GM19328 (cell line): ENCODE data around the gene CDKN2B-AS1.

Source experiments
- ATAC-seq: cut with Tn5 transposase; IDR thresholded peaks from one replicate; pipeline ENCODE4 v1.9.1; 2021; ENCODE audit warnings: mild to moderate bottlenecking, moderate library complexity; ENCODE audit not compliant: unreplicated experiment

Gene CDKN2B-AS1

GRCh38 chr9:22005021-22005701, 10.6 kb downstream of the CDKN2B-AS1 start:
- ATAC-seq: no peak

DNA sequence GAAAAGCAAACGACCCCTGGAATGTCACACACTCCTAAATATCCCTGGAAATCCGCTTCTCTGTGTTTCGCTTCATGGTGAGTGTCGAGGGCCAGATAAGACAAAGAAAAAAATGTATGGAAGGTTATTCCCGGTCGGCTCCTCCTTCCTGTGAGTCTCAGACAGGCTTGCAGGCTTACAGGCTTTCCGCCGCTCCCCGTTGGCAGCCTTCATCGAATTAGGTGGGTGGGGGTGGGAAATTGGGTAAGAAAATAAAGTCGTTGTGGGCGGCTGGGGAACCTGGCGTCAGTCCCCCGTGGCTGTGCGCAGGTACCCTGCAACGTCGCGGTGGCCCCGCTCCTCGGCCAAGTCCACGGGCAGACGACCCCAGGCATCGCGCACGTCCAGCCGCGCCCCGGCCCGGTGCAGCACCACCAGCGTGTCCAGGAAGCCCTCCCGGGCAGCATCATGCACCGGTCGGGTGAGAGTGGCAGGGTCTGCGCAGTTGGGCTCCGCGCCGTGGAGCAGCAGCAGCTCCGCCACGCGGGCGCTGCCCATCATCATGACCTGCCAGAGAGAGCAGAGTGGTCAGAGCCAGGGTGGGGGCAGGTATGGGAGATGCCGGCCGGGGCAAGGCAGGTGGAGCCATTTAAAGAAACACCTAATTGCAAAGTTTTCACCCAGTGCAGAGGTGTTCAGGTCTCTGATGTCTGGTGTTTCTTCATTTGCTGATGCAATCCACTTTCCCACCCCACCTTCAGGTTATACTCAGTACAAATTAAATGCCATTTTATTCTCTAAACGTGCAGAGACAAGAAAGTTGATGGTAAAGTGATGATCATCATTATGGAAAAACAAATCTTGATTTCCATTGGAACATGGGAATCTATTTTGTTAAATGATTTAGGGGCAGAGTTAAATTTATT, 11.4 kb downstream of the CDKN2B-AS1 start:
- no peak for ATAC-seq

- ATAC-seq: no peak
Measured at GRCh38 chr9:22008384-22008716, 13.8 kb downstream of the CDKN2B-AS1 start.

- peak; percentile 93 for ATAC-seq
Measured at GRCh38 chr9:22008717-22009505, 14.3 kb downstream of the CDKN2B-AS1 start, which contains the start of gene CDKN2B. CDKN2B (minus strand) TSS chr9:22009305; CDS start chr9:22008953, 352 bp downstream.

- ATAC-seq: peak; percentile 47
Measured at GRCh38 chr9:22009506-22009867, 14.9 kb downstream of the CDKN2B-AS1 start.

GRCh38 chr9:22010866-22011625, 16.5 kb downstream of the CDKN2B-AS1 start:
- no peak for ATAC-seq

GRCh38 chr9:22022396-22022795, 27.8 kb downstream of the CDKN2B-AS1 start:
- ATAC-seq: no peak

DNA sequence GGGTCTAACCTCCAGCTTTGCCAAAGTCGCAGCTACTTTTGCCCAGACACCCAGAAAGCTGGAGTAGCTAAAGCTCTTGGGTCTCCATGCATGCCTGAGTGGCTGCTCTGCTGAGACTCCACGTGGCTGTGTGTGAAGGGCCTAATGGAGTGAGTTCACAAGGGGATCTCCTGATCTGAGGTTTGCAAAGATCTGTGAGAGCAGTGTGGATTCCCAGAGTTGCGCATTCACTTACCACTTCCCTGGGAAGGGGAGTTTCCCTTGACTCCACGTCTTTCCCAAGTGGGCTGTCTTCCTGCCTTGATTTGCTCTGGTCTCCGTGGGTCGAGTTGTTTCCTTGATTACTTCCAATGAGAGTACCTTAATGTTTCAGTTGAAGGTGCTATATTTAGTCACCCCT, 32.1 kb downstream of the CDKN2B-AS1 start:
- no peak for ATAC-seq

- ATAC-seq: no peak
Measured at GRCh38 chr9:22028394-22028793, 33.8 kb downstream of the CDKN2B-AS1 start.

DNA sequence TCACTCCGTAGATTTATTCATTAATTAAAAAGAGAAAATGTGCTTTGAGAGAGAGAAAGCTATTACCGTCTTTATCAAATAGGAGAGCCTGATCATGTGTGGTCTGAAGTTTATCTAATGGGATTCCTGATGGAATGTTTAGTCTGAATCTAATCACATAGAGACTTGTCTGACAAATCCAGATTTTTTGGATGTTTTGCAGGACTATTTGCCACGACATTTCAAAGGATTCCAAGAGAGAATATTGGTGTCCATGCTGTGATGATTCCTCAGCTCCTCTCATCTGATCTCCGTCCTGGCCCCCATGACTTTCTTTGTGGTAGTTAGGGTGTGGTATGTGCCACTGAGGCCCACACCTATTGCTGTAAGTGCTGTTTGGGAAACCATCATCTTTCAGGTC, 34.6 kb downstream of the CDKN2B-AS1 start:
- no peak for ATAC-seq

- peak; percentile 62 for ATAC-seq
Measured at GRCh38 chr9:22030101-22030598, 35.6 kb downstream of the CDKN2B-AS1 start.

GRCh38 chr9:22031655-22032411, 37.2 kb downstream of the CDKN2B-AS1 start:
- ATAC-seq: no peak

GRCh38 chr9:22033012-22033630, 38.5 kb downstream of the CDKN2B-AS1 start:
- no peak for ATAC-seq

GRCh38 chr9:22035591-22036011, 41.0 kb downstream of the CDKN2B-AS1 start:
- no peak for ATAC-seq

GRCh38 chr9:22036866-22037626, 42.5 kb downstream of the CDKN2B-AS1 start:
- ATAC-seq: no peak

GRCh38 chr9:22037954-22038690, 43.5 kb downstream of the CDKN2B-AS1 start:
- ATAC-seq: no peak

- no peak for ATAC-seq
Measured at GRCh38 chr9:22039258-22039657, 44.7 kb downstream of the CDKN2B-AS1 start.

DNA sequence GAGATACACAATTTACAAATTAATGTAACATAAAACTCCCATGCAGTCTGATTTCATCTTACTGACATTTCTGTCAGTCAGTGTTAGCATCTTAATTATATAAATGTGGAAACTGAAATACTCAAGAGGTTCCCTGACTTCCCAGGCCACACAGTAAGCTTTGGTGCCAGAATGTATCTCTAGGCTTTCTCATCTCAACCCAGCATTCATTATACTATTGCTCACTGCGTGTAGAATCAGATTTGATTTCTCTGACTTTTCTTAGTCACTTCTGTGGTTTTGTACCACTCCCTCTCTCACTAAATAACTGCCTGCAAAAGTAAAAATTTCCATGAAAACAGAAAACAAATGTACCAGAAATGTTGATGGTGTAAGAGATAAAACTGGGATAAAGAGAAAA, 46.2 kb downstream of the CDKN2B-AS1 start:
- no peak for ATAC-seq
